Urothelium cell line (cell line): ENCODE results near the gene TMEFF2.
A peak's percentile ranks its signal among the peaks of the same experiment; 100 is the strongest.

Source experiments
- DNase-seq: peaks from one replicate; pipeline ENCODE4 v3.0.0; 2011; ENCODE audit warnings: low spot score, mixed read lengths
- FAIRE-seq: peaks from 2 replicates; lab custom pipeline; 2011; peaks lifted over from hg19 to GRCh38; lab: Jason Lieb, UNC

The TMEFF2 gene

GRCh38 chr2:191915750-191916149 lies 279.0 kb downstream of the TMEFF2 start:
- DNase-seq = no peak
- FAIRE-seq = no peak

- DNase-seq (no peak), FAIRE-seq (no peak)
Observed at GRCh38 chr2:191913796-191914195, 280.9 kb downstream of the TMEFF2 start.

GRCh38 chr2:191912764-191913163 lies 282.0 kb downstream of the TMEFF2 start:
- no peak for DNase-seq

GRCh38 chr2:191910518-191910917 lies 284.2 kb downstream of the TMEFF2 start:
- FAIRE-seq (no peak), DNase-seq (no peak)

More at GRCh38 chr2:191912764-191913163, 282.0 kb downstream of the TMEFF2 start:
- no peak for FAIRE-seq

DNA sequence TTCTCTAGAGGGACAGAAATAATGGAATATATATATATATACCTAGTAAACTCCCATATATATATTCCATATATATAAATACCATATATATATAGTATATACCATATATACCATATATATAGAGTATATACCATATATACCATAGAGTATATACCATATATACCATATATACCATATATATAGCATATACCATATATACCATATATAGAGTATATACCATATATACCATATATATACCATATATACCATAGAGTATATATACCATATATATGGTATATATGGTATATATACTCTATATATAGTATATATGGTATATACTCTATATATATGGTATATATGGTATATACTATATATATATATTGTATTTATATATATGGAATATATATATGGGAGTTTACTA lies 285.9 kb downstream of the TMEFF2 start:
- no peak for FAIRE-seq
- DNase-seq = no peak

- no peak for DNase-seq
- no peak for FAIRE-seq
Observed at GRCh38 chr2:191907545-191907944, 287.2 kb downstream of the TMEFF2 start.

GRCh38 chr2:191907091-191907490 lies 287.6 kb downstream of the TMEFF2 start:
- DNase-seq = no peak
- no peak for FAIRE-seq

GRCh38 chr2:191905336-191905735 lies 289.4 kb downstream of the TMEFF2 start:
- no peak for FAIRE-seq
- DNase-seq = no peak

DNA sequence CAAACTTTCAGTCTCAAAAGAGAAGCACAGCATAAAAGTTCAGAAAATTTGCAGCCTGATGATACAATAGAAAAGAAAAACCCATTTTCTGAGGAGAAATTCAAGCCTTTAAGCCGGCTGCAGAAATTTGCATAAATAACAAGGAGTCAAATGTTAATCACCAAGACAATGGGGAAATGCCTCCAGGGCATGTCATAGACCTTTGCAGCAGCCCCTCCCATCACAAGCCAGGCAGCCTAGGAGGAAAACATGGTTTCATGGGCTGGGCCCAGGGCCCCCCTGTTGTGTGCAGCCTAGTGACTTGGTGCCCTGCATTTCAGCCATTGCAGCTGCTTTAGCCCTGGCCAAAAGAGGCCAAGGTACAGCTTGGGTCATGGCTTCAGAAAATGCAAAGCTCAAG lies 293.7 kb downstream of the TMEFF2 start:
- no peak for FAIRE-seq
- DNase-seq = no peak

DNA sequence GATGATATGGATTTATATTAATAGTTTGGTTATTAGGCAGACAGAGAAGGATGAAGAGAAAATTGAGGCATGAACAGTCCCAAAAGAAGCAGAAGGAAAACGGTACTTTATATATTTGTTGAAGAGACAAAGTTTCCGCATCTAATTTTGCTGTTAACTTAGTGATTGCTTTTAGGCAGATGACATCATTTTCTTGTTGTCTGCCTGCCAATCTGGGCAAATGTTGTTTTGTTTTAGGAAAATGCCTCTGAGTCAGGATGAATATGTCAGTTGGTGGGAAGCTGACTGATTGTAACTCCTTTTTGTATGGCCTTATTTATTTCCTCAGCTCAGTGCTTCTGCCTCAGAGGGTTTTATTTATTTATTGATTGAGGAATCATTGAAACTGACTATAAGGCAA lies 295.3 kb downstream of the TMEFF2 start:
- FAIRE-seq (no peak), DNase-seq (peak; percentile 25)
